ENCODE results near the gene ZC3H12C. TPM values are rescaled to one million over a fixed set of nuclear protein-coding genes. Genes with fewer than 3 reads are reported as not detected.
"Not testable (repeated sequence)": the region's sequence is repeated elsewhere in the genome, so short reads cannot be mapped to it uniquely, and the experiment has no call there.

ZC3H12C gene
- total RNA-seq, 1 donor from 2014 or later, result 10.2 TPM

- no peak for DNase-seq (ENCODE audit: low read depth)
- Histone ChIP-seq H3K36me3 (ENCODE audit: control insufficient read depth, insufficient read depth, low read length) (no peaks in the 10 kb centered on the region), H3K4me3 (ENCODE audit: low read depth, low read length) (no peak overlapping the region), H3K27me3 (ENCODE audit: control insufficient read depth, insufficient read depth, low read length) (no peaks in the 10 kb centered on the region)
- no peak for TF ChIP-seq CTCF (IDR thresholded peaks at IDR 0.05; ENCODE audit: insufficient read depth, low read length, poor library complexity, severe bottlenecking)
These were observed 28.0 kb upstream of the ZC3H12C start for GRCh38 chr11:110065189-110065588.

GRCh38 chr11:110068001-110068400, 25.2 kb upstream of the ZC3H12C start:
- not testable (repeated sequence) for DNase-seq (ENCODE audit: low read depth); H3K4me3 ChIP-seq (ENCODE audit: low read depth, low read length); H3K27me3 ChIP-seq (ENCODE audit: control insufficient read depth, insufficient read depth, low read length); H3K36me3 ChIP-seq (ENCODE audit: control insufficient read depth, insufficient read depth, low read length)

GRCh38 chr11:110069158-110069737, 23.9 kb upstream of the ZC3H12C start:
- Histone ChIP-seq H3K36me3 (ENCODE audit: control insufficient read depth, insufficient read depth, low read length) (no peaks in the 10 kb centered on the region), H3K4me3 (ENCODE audit: low read depth, low read length) (no peak overlapping the region), H3K27me3 (ENCODE audit: control insufficient read depth, insufficient read depth, low read length) (no peaks in the 10 kb centered on the region)
- no peak for TF ChIP-seq CTCF (IDR thresholded peaks at IDR 0.05; ENCODE audit: insufficient read depth, low read length, poor library complexity, severe bottlenecking)
- DNase-seq (ENCODE audit: low read depth), result no peak

- DNase-seq (ENCODE audit: low read depth), result no peak
- Histone ChIP-seq H3K36me3 (ENCODE audit: control insufficient read depth, insufficient read depth, low read length) (no peaks in the 10 kb centered on the region), H3K4me3 (ENCODE audit: low read depth, low read length) (no peak overlapping the region), H3K27me3 (ENCODE audit: control insufficient read depth, insufficient read depth, low read length) (no peaks in the 10 kb centered on the region)
- no peak for TF ChIP-seq CTCF (IDR thresholded peaks at IDR 0.05; ENCODE audit: insufficient read depth, low read length, poor library complexity, severe bottlenecking)
These were observed 23.0 kb upstream of the ZC3H12C start for GRCh38 chr11:110070176-110070575.

GRCh38 chr11:110071197-110071596, 22.0 kb upstream of the ZC3H12C start:
- Histone ChIP-seq H3K27me3 (ENCODE audit: control insufficient read depth, insufficient read depth, low read length) (no peaks in the 10 kb centered on the region), H3K36me3 (ENCODE audit: control insufficient read depth, insufficient read depth, low read length) (no peaks in the 10 kb centered on the region), H3K4me3 (ENCODE audit: low read depth, low read length) (no peak overlapping the region)
- no peak for TF ChIP-seq CTCF (IDR thresholded peaks at IDR 0.05; ENCODE audit: insufficient read depth, low read length, poor library complexity, severe bottlenecking)
- DNase-seq (ENCODE audit: low read depth), result no peak

- Histone ChIP-seq H3K4me3 (ENCODE audit: low read depth, low read length) (no peak overlapping the region), H3K27me3 (ENCODE audit: control insufficient read depth, insufficient read depth, low read length) (no peaks in the 10 kb centered on the region), H3K36me3 (ENCODE audit: control insufficient read depth, insufficient read depth, low read length) (no peaks in the 10 kb centered on the region)
- no peak for TF ChIP-seq CTCF (IDR thresholded peaks at IDR 0.05; ENCODE audit: insufficient read depth, low read length, poor library complexity, severe bottlenecking)
- no peak for DNase-seq (ENCODE audit: low read depth)
These were observed 20.3 kb upstream of the ZC3H12C start for GRCh38 chr11:110072930-110073329.

Data from kidney epithelial cell (primary cell).